Stimulated activated CD8-positive, alpha-beta memory T cell treated with anti-CD3 and anti-CD28 coated beads, Interleukin-12 subunit alpha, Interleukin-12 subunit beta, amount 100 ng/mL, for 4 hours (primary cell): ENCODE measurements around the gene TMEM170A.

ENCODE experiments used
- DNase-seq: peaks from one replicate; pipeline ENCODE4 v3.0.0-alpha.2; 2020; ENCODE audit warnings: low read depth

Gene TMEM170A

DNA sequence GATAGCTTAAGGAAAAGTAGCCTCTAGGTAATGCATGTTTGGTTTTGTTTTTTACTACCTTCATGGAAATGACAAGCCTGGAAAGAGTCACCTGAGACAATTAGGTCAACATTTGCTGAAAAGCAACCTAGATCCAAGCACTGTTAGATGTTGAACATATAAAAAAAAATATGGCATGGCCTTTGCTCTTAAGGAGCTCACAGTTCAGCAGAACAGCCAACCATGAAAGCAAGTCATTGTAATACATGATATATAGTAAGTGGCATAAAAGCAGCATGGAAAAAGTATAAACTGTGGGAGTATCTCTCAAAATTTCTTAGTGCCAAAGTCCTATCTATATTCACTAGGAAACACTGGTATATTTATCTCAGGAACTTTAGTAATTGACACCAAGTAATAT, 62.8 kb downstream of the TMEM170A start:
- no peak for DNase-seq

DNA sequence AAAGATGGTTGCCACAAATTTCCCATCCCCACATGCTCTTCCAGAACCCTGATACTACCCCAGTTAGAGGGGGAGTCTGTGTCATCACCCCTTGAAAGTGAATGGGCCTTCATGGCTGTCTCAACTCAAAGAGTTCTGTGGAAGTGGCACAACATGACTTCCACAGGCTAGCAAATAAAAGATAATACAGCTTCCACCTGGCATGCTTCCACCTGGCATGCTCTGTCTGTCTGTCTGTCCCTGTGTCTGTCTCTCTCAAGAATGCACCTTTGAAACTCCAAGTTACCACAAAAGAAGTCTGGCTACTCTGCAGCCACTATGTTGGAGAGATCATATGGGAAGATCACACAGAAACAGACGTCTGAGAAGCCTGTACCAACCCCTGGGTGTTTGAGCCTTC, 66.2 kb downstream of the TMEM170A start:
- DNase-seq: no peak

DNA sequence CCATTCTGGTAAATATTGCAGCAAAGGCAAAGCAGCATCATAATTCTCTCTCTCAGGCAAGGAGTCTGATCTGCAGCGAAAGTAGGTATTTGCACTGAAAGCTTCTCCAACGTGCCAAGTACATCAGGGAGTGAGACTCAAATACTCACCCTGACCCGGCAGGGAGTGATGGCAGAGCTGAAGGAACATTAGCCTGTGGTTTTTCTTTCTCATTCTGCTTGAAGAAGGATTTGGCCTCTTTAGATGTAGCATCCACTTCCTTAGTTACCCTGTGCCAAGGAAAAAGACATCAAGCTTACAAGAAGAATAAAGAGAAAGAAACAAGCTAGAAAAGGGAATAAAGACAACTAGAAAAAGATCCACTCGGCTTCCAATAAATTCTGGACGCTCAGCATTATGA, 69.5 kb downstream of the TMEM170A start:
- DNase-seq: no peak
